GM18858 (cell line): ENCODE data around the gene STRA8.
"Not testable (repeated sequence)": the region's sequence is repeated elsewhere in the genome, so short reads cannot be mapped to it uniquely, and the experiment has no call there.

ENCODE experiments used
- ATAC-seq: cut with Tn5 transposase; IDR thresholded peaks from one replicate; pipeline ENCODE4 v1.9.1; 2021; ENCODE audit not compliant: unreplicated experiment

The STRA8 gene

DNA sequence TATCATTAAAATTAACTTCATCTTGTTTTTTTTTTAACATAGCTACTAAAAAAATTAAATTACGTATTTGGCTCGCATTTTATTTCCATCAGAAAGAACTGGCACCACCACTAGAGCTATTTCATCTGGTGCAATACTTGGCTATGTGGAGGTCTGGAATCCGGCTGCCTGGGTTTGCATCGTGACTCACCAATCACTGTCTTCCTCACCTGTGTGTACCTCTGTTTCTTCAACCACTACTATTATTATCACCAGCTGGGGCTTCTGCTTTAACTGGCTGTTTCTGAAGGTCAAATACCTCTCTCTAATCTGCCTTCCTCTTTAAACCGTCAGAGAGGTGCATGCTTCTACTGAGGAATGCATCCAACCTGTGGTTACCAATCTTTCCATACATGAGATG, 28.8 kb upstream of the STRA8 start:
- no peak for ATAC-seq

DNA sequence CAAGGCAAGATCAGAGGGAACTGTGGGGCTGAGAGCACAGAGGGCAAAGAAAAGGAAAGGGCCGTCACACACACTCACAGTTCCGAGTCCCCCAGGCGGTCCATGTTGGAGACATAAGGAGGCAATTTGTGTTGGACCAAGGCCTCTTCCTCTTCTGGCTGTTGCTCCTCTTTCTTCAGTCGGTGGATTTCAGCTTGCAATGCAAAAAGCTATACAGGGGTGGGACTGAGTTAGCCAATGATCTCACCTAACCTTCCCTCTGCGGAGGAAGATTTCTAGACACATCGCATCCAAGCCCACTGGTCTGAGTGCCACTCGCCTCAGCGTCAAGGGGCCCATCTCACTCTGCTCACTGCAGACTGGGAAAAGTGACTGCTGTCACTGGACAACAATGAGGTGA, 27.8 kb upstream of the STRA8 start:
- ATAC-seq: no peak

DNA sequence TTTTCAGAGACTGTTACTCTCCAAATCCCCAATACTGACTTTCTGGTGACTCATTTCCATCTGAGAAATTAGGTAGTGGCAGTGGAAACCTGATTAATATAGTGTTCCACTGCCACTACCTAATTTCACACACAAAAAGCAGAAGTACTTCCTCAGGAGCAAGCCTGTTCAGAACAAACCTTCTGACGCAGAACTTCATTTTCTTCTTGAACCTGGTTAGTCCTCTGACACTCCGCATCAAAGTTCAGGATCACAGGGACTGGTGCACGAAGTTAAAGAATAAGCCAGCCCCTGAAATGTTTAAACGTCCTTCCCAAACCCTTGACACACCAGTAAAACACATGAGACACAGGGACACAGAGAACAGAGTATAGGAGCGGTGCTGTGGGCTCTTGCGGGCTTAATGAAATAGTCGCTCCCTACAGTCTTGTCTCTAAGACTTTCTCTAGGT, 26.7 kb upstream of the STRA8 start:
- ATAC-seq: peak; percentile 52

DNA sequence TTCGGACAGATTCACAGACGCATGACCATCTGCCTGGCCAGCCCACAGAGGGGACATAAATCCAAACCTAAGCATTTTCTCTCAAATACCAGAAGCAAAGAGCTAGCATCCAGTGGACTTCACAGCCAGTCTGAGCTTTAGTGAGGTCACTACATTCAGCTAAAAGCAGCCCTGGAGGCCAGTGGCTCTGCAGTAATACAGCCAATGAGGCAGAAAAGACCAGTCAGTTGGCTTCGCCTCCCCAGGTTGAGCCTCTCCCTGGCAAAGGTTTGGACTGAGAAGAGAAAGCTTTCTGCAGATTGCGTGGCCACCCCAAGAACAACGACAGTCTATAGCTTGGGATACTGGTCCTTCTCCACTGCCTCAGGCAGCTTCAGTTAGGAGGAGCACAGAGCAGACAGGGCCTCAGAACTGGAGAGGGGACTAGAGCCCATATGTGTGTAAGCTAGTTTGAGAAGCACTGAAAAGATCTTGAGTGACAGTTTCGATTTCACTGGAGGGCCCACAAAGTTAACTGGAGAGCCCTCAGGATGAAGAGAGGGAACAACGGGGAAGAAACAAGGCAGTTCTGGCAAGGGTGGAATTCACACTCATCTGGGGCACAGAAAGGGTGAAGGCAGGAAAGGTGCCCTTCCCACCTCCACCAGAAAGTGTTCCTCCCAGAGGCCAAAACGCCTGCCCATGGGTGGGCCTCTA, 26.1 kb upstream of the STRA8 start:
- no peak for ATAC-seq

DNA sequence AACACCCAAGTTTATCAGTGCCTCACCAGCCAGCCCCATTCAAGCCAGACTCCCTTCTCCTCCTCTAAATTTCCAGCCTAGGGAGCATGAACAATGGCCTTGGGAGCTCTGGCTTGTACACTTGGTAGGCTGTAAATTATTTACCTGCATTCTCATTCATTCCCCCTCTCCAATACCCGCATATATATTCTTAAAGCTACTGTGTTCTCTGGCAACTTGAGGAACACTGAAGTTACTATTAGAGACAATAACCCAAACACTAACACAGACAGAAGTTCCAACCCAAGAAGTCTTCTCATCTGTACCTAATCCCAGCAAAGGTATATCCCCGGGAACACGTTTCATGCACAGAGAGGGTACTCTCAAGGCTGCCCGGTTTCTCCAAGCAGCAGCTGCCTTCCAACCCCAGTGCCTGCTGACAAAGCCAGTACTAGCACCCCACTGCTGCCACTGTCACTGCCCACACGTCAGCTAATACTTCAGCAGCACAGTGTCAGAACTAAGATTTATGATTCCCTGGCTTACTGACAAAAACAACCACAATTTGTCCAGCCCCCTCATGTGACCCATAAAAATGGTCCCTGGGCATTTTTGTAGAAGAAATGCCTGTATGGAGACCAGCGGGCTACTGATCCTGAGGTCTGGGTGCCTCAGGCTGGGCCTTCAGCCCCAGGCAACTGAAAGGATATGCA, 25.4 kb upstream of the STRA8 start:
- no peak for ATAC-seq

DNA sequence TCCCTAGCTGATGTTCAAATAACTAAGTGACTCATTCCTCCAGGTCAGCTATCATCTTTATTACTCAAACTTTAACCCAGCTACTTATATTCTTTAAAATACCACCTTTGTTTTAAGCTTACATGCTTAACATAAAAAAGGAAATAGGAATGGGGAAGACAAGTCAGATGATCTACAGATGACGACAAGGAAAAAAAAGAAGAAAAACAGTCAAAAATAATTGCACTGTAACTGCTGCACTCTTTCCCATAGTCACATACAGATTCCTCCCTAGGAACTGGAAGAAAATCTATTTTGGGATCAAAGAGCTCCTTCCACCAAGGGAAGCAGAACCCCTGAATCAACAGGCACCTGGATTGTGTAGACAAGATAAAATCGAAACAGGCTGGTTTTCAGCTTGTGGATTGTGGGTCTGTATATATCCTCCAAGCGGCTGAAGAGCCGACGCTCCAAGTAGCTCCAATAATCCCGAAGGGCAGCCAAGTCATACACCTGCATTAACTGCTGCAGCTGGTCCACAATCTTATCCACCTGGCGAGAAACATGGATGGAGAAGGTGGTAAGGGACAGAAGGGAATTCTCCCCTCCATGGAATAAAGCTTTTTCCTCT, 24.3 kb upstream of the STRA8 start:
- ATAC-seq: no peak

DNA sequence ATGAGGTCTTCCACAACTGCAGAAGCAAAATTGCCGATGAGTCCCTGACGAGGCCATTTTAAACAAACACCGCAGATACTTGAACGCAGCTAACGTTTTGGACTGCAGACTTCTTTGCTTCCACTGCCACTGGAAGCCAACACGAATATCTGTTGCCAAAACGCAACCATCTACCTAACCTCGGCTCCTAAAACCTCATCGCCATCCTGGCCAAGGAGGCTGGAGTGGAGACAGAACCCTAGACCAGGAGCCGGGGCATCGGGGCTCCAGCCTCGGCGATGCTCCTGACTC, 22.8 kb upstream of the STRA8 start:
- no peak for ATAC-seq

DNA sequence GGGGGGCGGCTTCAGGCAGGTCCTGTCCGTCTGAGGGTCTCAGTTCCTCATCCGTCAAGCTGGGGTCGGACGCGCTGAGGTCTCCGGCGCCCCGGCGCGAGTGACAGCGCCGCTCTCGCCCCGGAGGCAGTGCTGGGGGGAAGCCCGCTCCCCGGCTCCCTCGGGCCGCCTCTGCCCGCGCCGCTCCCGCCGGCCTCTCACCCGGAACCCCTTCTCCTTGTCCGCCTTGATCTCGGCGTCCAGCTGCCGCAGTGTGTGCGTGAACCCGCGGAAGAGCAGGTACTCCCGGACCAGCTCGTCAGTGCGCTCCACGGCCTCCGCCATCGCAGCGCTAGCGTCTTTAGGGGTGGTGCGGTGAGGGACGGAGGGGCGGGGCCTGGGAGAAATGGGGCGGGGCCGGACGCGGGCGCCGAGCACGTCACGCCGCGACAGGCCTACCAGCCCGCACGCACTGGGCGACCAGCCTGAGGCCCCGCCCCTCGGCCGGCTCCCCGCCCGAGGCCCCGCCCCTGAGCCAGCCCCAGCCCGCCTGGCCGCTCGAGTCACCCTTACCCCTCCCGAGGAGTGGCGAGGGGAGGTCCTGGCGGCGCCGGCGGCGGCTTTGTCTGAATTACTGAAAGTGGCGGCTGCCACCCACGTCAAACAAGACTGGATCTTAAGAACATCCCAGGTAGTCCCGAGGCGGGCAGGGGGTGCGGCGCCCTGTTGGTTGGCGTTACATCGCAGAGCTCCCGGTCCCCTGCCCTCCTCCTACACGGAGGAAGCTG, 22.3 kb upstream of the STRA8 start, which contains the start of gene WDR91:
Gene WDR91, minus strand, starts transcription at position 348 of the 767 bp plus-strand sequence. Its CDS starts 24 bp downstream, at position 324.
- peak; percentile 59 for ATAC-seq

DNA sequence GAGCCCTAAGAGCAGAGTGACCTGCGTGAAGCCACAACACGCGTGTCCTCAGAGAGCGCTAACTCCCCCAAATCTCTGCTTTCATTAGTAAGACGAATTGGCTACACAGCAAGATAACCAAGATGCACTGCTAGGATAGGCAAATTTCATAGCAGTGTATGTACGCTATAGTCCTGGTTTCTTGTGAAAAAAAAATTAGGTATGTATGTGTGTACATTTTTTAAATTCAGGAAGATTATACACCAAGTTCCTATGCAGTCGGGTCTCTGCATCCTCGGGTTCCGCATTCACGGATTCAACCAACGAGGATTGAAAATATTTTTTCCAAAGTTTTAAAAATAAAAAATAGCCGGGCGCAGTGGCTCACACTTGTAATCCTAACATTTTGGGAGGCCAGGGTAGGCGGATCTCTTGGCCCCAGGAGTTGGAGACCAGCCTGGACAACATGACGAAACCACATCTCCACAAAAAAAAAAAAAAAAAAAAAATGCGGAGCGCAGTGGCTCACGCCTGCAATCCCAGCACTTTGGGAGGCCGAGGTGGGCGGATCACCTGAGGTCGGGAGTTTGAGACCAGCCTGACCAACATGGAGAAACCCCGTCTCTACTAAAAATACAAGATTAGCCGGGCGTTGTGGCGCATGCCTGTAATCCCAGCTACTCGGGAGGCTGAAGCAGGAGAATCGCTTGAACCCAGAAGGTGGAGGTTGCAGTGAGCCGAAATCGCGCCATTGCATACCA, 21.5 kb upstream of the STRA8 start:
- not testable (repeated sequence) for ATAC-seq

DNA sequence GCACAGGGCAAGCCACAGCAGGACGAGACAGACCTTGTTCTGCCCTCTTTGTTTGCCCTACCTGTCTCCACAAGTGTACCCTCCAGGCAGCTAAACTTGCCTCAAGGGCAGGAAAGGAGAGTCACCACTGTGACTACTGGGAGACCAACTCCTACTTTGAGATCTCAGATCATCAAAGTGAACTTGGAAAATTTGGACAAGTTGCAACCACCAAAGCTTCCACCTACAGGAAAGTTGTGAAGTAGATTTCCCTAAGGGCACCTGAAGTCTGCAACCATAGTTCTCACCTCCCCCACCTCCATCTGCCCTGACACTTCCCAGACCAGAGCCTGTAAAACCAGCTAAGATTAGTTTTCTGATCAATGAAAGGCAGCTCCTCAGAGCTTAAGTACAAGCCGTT, 19.8 kb upstream of the STRA8 start:
- ATAC-seq: no peak

DNA sequence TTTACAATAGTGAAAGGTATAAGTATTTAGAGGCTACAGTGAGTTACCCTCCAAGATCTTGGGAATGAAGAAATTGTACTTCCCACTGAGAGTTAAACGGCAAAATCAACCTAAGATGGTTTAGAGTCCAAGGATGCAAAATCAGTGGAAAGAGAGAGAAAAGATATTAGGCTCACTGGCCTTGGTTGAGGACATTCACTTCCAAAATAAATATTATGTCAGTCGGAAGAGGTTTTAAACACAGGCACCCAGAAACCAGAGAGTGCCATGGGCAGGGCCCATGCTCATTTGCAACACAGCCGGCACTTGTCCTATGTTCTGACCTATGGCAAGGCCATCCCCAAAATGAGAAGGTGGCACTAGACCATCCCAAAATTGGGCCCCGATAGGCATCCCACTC, 18.5 kb upstream of the STRA8 start:
- no peak for ATAC-seq

DNA sequence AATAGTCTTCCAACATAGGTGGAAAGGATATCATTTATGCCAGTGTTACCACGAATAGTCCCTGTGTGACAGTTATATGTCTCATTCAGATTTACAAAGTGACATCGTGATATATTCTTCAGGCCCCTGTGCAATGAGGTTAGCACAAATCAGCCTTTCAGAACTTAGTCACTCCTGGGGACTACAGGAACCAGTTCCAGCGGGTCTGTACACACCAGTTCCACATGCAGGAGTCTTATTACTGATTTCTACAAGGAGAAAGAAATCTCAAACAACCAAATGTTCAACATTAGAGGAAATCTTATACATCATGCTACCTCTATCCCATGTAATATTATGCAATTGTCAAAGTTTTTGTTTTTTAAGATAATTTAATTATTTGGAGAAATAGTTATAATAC, 17.9 kb upstream of the STRA8 start:
- no peak for ATAC-seq

DNA sequence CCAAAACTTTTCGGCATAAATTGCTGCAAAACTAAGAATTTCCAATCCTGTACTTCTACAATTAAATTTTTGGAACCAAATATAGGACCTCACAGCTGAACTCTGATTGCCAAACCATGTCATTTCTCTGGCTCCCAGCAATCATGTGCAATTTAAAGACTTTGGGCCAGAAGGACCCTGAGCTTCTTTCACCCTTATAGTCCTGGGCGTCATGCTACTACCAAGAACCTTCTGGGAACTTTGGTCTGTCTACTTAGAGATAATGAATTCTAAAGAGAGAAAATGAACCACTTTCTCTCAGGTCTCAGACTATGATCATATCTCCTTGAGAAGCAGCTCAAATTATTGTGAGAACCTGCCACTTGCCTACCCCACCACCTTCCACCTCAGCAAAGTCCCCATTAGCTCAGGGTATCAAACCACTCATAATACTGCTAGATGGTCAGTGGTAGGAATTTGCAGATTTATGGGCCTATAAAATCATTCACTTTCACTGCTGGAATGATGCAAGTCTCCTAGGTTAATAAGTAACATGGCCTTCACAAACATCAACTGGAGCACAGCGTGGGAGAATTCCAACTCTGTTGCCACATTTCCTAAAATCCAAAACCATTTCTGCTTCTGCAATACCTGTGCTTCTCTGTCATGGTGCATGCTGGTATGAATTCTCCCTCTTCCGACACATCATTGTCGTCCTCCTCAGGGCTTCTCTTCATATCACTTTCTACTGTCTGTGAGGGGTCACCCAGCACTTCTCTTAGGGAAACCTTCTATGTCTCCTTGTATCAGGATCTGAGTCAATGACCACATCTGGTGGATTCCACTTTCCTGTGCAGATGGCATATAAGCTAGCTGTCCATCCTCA, 15.8 kb upstream of the STRA8 start:
- ATAC-seq: no peak

DNA sequence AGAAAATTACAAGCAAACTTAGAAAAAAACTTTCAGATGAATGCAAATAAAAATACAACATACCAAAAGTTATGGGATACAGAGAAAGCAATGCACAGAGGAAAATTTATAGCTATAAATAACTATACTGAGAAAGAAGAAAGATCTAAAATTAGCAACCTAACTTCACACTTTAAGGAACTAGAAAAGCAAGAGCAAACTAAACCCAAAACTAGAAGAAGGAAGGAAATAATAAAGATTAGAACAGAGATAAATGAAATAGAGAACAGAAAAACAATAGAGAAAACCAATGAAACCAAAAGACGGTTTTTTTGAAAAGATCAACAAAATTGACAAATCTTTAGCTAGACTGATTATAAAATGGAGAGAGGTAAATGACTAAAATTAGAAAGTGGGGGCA, 9.6 kb upstream of the STRA8 start:
- ATAC-seq: peak; percentile 69

DNA sequence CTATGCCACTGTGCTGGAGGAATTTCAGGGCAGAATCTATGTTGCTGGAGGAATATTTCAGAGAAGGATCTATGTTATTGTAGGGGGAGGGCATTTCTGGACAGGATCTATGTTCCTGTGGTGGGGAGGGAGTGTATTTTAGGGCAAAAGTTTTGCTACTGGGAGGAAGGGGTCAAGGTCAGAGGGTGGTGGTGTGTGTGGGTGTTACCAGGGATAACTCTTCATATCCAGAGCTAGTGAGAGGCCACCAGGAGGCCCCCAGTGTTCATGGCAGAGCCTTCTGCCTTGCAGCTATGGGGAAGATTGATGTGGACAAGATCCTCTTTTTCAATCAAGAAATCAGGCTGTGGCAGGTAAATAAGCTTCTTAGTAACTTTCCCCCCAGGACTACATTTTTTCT, 2.0 kb upstream of the STRA8 start:
- no peak for ATAC-seq

DNA sequence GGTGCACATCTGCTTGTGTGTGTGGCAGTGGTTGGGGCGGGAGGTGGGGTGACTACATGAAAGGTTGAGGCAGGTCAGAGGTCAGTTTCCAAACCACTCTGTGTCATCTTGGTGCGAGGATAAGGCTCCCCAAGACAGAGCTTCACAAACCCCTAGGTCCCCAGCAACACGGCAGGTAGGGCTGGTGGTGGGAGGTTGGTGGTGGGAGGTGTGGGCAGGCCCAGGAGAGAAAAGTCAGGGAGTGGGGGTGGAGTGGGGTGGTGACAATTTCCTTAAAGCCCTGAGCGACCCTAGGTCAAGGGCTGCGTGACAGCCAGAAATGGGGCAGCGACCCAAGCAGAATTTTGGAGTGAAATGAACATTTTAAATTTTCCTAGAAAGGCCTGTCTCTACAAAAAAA, 1.6 kb upstream of the STRA8 start:
- ATAC-seq: no peak

DNA sequence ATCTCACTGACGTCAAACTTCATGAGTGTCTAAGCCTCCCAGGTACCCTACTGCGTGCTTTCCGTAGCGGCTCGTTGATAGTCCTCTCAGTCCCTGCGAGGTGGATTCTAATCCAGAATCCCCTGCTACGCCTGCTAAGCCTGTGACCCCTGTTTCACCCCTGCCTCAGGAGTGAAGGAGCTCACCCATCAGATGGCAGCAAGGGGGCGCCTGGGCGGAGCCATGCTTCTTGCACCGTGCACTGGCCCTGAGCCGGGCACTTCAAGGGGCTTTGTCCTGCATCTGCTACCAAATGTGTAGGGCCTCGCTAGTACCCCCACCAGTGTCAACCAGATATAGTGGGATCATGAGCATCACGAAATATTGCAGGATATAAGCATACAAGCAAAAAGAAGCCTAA, 918 bp upstream of the STRA8 start:
- no peak for ATAC-seq

DNA sequence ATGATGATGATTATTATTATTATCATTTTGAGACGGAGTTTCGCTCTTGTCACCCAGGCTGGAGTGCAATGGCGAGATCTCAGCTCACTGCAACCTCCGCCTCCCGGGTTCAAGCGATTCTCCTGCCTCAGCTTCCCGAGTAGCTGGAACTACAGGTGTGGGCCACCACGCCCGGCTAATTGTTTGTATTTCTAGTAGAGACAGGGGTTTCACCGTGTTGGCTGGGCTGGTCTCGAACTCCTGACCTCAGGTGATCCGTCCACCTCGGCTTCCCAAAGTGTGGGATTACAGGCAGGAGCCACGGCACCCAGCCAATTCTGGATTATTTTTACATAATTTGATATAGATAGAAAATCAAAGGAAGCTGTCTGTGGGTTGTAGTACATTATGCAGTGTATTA, 457 bp downstream of the STRA8 start:
- not testable (repeated sequence) for ATAC-seq

DNA sequence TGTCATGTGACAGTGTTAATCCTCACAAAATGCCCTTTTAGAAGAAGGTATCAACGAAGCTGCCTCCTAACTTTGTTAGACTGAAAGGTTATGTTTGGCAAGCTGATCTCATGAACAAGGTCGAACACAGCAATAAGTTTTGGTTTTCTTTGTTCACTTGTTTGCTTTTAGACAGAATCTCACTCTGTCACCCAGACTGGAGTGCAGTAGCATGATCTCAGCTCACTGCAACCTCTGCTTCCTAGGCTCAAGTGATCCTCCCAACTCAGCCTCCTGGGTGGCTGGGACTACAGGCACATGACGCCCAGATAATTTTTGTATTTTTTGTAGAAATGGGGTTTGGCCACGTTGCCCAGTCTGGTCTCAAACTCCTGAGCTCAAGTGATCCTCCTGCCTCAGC, 1.1 kb downstream of the STRA8 start:
- ATAC-seq: no peak

DNA sequence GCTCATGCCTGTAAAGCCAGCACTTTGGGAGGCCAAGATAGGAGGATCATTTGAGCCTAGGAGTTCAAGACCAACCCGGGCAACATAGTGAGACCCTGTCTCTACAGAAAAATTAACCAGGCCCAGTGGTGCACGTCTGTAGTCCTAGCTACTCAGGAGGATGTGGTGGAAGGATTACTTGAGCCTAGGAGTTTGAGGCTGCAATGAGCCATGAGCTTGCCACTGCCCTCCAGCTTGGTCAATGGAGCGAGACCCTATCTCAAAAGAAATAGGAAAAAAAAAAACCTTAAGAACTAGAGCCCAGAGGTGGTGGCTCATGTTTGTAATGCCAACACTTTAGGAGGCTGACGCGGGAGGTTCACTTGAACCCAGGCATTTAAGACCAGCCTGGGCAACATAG, 2.2 kb downstream of the STRA8 start:
- ATAC-seq: no peak
